Activated CD4-positive, CD25-positive, alpha-beta regulatory T cell treated with anti-CD3 and anti-CD28 coated beads, Interleukin-2, amount 50 U/mL, for 24 hours (primary cell): ENCODE results near the gene DOCK4.

Experiments used
- ATAC-seq, 2 donors: fragments of 150-1000 bp; cut with Tn5 transposase; one replicate each; pipeline ENCODE4 v1.10.0; 2021; ENCODE audit warnings: mild to moderate bottlenecking in 1 of 2, moderate library complexity in 1 of 2

Gene DOCK4

DNA sequence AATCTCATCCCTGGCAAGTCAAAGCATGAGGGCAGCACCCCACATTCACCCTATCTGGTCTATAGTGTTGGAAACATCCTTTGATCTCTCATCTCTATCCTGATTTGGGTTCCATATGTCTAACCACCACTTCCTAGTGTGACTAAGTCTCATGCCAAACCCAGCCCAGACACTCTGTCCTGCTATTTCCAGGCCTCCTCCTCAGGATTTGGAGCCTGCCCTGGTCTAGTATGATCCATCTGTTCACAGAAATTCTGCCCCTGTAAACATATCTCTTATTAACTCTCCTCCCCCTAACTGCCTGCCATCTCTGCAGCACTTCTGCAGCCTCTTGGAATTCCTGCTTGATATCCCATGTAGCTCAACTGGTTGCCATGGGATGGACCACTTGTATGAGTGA, 323.0 kb downstream of the DOCK4 start:
- ATAC-seq: no peak

GRCh38 chr7:111878785-111879184, 327.4 kb downstream of the DOCK4 start:
- no peak for ATAC-seq

DNA sequence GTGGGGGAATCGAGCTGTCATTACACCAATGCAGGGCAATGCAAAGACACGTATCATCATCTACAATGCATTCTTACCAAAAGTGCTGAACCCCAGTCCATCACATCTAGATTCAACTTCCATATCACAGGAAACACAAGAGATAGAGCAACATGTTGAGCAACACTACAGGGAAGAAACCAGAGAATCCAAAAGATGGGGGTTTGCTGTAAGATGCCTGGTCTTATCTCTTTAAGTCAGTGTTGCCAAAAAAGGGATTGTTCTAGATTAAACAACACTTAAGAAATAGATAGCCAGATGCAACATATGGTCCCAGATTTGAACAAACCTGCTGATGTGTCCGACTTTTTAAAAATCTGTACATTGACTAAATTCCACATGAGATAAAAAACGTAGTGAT, 328.3 kb downstream of the DOCK4 start:
- no peak for ATAC-seq

GRCh38 chr7:111873963-111874690, 332.1 kb downstream of the DOCK4 start:
- ATAC-seq: no peak

DNA sequence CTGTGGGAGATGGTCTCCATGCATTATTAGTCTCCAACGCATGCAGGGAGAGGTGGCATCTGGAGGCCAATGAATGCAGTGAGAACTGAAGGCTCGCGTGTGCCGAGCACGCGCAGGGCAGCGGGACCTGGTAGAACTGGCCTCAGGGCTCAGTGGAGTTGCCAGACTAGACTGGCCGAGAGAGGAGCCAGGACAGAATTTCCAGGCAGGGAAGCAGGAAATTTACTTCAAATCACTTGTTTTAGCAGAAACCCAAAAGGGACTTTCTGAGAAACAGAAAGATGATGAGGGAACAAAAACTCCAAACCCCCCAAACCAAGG, 332.9 kb downstream of the DOCK4 start:
- no peak for ATAC-seq

- ATAC-seq: no peak
Observed at GRCh38 chr7:111872450-111873325, 333.5 kb downstream of the DOCK4 start.

DNA sequence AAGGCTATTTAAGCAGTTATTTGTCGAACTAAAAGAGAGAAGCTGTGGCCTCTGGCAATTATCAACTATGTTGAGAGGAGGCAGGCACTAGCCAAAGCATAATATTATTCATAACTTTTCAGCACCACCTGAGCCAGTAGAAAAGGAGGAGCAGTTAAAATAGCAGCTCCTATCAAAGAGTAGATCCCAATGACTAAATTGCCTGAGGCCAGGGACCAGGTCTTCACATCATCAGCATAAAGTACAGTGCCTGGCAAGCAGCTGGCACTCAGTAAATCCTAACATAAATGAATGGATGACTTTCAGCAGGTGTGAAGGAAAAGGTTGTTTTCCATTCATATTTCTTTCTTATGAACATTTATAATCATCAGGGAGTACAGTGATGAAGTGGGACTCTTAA, 334.9 kb downstream of the DOCK4 start:
- ATAC-seq: no peak

DNA sequence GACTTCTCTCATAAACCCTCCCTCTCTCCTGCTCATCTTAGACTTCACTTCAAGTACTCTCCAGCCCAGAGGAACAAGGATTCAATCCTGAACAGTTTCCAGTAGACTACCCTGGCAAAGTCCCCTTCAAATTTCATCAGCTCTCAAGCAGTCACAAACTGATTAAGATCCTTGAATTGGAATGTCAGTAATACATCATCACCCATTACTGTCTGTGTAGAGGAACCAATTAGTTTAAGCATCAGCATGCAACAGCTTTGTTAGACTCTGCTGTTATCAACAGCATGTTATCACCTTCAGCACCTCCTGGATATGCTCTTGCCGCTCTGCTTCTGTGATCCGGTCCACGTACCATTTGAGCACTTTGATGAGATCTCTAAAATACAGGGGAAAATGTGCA, 336.9 kb downstream of the DOCK4 start:
- ATAC-seq: no peak

DNA sequence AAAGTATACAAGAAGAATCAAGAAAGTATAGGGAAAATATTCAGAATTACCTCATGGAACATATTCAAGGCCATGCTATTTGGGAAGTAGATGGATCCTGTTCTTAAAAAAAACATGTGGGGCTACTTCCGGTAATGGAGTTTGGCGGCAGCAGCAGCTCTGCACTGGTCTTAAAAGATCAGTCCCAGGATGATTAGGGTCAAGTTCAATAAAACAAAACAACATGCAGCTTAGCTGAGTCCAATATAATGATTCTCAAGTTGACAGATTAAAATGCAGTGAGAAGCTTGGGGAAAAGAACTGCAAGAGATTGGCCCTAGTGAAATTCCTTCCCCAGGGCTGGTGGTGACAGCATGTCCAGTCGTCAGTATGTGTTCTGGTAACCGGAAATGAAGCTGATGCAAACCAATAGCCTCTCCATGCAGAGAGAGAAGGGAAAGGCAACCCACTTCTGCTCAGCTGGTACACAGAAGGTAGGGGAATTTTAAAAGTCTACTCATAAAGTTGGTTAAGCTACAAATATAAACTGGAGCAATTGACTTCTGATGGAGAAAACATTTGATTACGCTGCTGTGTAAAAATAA, 338.8 kb downstream of the DOCK4 start:
- no peak for ATAC-seq

DNA sequence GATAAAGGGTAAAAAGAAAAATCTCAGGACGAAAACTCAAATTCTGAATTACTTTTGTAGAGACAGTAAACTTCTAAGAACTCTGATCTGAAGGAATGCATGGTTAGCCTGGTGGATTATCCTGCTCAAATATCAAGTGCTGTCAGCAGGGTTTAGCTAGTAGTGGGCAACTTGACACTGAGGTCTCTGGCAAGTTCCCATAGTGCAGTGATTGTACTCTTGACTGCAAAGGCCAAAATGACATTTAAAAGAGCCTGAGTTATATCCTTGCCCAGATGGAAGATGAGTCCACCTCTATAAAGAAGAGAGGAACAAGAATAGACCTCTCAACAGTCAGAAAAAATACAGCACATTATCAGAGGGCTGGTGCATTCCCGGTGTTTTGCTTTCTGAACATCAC, 339.4 kb downstream of the DOCK4 start:
- no peak for ATAC-seq

DNA sequence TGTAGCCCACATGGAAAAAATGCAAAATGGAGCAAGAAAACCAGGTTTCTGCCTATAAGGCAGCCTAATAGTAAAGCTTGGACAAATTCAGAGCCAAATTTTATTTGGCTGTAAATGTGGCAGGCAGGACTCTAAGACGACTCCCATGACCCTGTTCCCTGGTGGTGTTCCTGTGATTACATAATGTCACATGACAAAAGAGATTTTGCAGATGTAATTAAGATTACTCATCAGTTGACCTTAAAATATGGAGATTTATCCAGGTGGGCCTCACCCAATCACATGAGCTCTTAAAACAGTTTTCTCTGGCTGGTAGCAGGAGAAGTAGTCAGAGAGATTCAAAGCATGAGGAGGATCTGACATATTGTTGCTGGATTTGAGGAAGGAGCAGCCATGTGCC, 340.8 kb downstream of the DOCK4 start:
- ATAC-seq: no peak

- ATAC-seq: no peak
Observed at GRCh38 chr7:111864291-111864976, 341.8 kb downstream of the DOCK4 start.

GRCh38 chr7:111863269-111863668, 342.9 kb downstream of the DOCK4 start:
- no peak for ATAC-seq

DNA sequence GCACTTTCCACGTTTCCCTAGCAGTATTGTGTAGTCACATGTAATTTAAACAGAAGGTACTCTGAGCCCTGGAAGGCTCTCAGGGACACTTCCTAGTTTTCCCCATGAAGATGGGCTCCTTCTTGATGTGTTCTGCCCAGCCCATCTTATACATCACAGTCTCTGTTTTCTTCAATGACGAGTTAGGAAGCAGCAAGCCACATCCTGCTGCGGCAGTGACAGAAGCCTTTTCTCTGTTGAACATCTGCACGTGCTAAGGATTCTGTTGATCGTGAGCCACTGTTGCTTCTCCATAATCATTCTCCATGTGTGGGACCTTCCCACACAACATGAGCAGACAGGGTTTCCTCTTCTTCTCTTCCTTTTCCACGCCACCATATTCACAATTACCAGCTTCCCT, 346.0 kb downstream of the DOCK4 start:
- ATAC-seq: no peak

DNA sequence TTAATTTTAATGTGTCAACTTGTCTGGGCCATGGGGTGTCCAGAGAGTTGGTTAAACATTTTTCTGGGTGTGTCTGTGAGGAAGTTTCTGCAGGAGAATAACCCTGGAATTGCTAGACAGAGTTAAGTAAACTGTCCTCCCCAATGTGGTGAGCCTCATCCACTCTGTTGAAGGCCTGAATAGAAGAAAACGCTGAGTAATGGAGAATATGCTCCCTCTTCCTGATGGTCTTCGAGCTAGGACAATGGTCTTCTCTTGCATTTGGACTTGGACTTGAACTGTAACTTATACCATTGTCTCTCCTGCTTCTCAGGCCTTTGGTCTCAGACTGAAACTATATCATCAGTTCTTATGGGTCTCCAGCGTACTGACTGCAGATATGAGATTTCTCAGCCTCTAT, 347.9 kb downstream of the DOCK4 start:
- ATAC-seq: no peak

GRCh38 chr7:111855842-111856227, 350.4 kb downstream of the DOCK4 start:
- no peak for ATAC-seq

DNA sequence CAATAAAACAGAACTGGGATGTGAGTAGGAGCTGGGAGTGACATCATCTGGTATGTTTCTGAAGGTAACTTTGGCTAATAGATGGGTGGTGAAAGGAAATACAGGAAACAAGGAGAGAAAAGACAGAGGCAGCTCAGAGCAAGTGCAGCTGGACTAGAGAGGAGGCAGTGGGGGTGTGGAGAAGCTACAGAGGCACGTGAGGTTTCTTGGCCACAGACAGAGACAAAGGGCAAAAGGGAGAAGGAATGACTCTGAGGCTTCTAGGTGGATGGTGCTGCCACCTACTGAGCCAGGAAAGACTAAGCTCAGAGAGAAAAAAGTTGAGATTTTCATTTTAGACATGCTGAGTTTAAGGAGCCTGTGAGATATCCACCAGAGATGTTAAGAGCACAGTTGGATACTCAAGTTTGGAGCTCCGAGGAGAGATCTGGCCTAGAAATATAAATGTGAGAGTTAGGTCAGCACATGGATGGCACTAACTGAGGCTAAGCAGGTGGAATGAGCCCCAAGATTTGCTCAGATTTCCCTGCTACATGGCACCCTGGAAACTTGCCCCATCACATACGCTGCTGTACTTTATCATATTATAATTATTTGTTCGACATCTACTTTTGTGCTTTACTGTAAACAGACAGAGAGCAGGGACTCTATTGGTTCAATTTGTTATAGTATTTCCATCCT, 350.9 kb downstream of the DOCK4 start:
- ATAC-seq: no peak

GRCh38 chr7:111853201-111853990, 352.8 kb downstream of the DOCK4 start:
- ATAC-seq: no peak

- no peak for ATAC-seq
Observed at GRCh38 chr7:111852081-111852480, 354.1 kb downstream of the DOCK4 start.

DNA sequence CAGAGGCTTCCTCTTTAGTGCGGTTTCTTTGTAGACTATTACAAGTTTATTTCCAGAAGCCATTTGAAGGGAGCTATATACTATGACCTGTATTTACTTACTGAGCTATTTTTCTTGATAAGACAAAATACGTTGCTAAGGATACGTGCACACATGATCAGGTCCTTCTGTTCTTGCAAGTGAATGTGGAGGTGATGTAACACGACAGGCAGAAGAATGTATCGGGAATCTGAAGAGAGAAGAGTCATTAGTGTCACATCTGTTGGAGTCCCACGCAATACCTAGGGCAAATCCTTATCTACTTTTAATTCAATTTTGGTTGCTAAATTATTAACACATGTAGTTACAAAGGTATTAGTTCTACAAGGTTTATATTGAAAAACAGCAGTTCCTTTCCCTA, 359.3 kb downstream of the DOCK4 start:
- no peak for ATAC-seq

DNA sequence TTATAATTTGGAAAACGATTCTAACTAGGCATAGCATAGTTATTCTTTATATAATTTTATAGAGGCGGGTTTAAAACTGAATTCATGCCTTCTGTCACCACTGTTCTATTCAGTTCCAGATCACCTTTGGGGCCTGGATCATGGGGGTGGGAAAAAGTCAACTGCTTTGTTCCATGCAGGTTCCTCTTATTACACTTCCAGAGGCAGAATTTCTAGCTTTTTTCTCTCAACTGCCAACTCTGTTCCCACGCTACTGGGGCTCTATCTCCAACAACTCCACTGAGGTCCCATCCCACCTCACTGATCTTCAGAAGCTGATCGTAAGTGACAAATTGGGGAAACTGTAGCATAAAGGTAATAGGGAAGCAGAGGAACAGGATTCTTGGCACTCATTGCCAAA, 360.3 kb downstream of the DOCK4 start:
- ATAC-seq: no peak
